Activated CD8-positive, alpha-beta memory T cell treated with anti-CD3 and anti-CD28 coated beads for 4 hours (primary cell): Measurements from ENCODE around the gene TMEM45A.
"Not testable (repeated sequence)": the region's sequence is repeated elsewhere in the genome, so short reads cannot be mapped to it uniquely, and the experiment has no call there.

Experiments
- DNase-seq, 2 donors: peaks; one replicate each; pipeline ENCODE4 v3.0.0-alpha.2; 2020; ENCODE audit warnings: low read depth in 2 of 2

Gene TMEM45A

DNA sequence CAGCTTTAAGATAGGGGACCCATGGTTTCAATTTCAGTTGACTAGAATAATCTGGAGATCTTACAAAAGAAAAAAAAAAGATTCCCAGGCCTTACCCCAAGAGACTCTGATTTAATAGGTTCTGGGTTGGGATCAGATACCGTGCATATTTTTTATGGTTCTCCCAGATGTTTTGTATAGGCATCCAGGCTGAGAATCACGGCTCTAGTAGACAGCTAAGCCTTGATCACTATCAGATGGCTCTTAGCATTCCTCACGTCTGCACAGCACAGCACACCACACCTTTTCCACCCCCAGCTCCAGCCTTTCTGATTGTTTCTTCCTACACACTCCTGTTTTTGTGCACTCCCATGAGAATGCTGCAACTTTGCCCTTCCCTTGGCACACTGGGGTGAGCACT lies 40.8 kb downstream of the TMEM45A start:
- no peak for DNase-seq

- DNase-seq: no peak
These were observed 43.2 kb downstream of the TMEM45A start for GRCh38 chr3:100535610-100535943.

GRCh38 chr3:100536093-100536492 lies 43.7 kb downstream of the TMEM45A start:
- DNase-seq: no peak

GRCh38 chr3:100537646-100538338 lies 45.4 kb downstream of the TMEM45A start:
- no peak for DNase-seq

DNA sequence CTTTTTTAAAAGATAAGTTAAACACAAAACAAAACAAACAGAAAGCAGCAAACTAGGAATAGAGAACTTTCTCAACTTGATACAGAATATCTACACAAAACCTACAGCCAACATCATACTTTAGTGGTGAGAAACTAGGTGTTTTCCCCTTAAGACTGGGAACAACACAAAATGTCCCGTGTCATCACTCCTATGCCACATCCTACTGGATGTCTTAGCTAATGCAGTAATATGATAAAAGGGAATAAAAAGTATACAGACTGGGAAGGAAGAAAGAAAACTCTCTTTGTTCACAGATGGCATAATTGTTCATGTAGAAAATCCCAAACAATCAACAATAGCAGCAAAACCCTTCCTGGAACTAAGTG lies 45.9 kb downstream of the TMEM45A start:
- no peak for DNase-seq

GRCh38 chr3:100540791-100541334 lies 48.4 kb downstream of the TMEM45A start:
- no peak for DNase-seq

GRCh38 chr3:100541428-100541827 lies 49.0 kb downstream of the TMEM45A start:
- DNase-seq: not testable (repeated sequence)

GRCh38 chr3:100545371-100545770 lies 53.0 kb downstream of the TMEM45A start:
- DNase-seq: no peak

DNA sequence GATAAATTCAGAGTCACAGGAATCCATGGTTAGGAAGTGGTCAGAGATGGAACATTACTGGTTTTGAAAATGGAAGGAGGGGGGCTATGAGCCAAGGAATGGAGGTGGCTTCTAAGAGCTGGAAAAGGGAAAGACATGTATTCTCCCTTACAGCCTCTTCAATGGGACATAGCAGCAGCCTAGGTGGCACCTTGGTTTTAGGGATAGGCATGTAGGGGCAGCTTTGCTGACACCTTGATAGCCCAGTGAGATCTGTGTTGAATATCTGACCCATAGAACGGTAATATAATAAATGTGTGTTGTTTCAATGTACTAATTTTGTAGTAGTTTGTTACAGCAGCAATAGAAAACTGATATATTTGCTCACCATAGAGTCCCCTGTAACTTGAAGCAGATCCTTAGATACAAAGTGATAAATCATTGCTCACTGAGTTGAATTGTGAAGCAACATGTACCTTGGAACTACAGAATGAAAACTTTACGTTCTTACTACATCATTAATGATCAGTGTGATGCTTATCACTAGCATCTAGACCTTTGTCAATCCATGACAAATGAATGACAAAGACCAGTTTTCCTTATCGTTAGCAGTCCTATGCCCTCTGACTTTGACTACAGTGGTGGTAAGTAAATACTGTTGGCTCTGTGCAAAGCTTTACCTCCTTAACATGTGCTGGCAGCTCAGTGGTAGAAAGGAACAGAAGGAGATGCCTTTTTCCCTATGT lies 53.8 kb downstream of the TMEM45A start:
- no peak for DNase-seq

GRCh38 chr3:100548053-100548452 lies 55.6 kb downstream of the TMEM45A start:
- DNase-seq: no peak

- DNase-seq: no peak
These were observed 61.4 kb downstream of the TMEM45A start for GRCh38 chr3:100553618-100554372.

- no peak for DNase-seq
These were observed 61.9 kb downstream of the TMEM45A start for GRCh38 chr3:100554373-100554676.

- no peak for DNase-seq
These were observed 64.4 kb downstream of the TMEM45A start for GRCh38 chr3:100556673-100557310.

DNA sequence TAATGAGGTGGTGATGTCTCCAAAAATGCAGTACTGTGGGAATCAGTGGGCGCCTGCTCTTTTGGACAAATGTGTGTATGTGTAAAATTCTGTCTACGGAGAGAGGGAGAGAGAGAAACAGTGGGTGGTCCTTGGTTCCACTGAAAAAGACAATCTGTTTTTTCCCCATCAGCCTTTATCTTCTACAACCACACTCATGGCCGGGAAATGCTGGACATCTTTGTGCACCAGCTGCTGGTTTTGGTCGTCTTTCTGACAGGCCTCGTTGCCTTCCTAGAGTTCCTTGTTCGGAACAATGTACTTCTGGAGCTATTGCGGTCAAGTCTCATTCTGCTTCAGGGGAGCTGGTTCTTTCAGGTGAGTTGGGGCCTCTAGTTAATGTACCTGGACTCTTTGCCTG lies 65.8 kb downstream of the TMEM45A start:
- no peak for DNase-seq

DNA sequence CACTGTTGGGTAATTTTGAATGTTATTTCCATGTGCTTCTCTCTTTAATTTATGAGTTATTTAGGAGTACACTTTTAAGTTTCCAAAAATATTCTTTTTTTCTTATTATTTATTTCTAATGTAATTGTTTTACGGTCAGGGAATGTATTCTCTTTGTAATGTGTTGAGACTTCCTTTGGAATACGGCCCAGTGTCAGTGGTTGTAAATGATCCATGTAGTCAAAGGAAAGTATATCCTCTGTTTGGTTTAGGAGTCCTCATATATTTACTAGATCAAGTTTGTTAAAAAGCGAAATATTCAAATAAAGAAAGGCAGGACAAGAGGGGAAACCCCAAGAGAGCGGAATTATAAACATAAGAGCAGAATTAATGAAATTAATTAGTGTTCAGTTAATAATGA lies 68.0 kb downstream of the TMEM45A start:
- DNase-seq: no peak

GRCh38 chr3:100561459-100562158 lies 69.2 kb downstream of the TMEM45A start:
- DNase-seq: no peak

- no peak for DNase-seq
These were observed 69.9 kb downstream of the TMEM45A start for GRCh38 chr3:100562224-100562857.

GRCh38 chr3:100563228-100563627 lies 70.8 kb downstream of the TMEM45A start:
- DNase-seq: no peak

- DNase-seq: no peak
These were observed 71.3 kb downstream of the TMEM45A start for GRCh38 chr3:100563652-100564211.

DNA sequence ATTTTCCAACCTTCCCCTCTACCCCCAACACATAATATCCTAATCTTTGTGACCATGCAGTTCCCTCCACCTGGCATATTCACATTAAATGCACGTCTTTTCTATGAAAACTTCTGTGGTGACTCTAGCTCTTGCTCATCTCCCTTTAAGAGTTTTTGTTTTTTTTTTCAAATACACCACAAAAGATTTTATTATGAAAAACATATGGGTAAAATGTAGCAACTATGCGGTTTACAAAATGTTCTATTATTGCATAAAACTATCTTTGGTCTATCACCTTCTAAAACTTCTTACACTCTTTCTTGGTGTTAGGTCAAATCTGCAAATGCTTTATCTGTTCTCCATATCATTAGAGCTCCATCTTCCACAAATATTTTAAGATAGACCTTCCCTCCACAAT lies 78.4 kb downstream of the TMEM45A start:
- DNase-seq: no peak

GRCh38 chr3:100574536-100574935 lies 82.1 kb downstream of the TMEM45A start:
- no peak for DNase-seq
